Stromal cell of bone marrow (primary cell): ENCODE measurements around the gene FAM241B.

ENCODE experiments used
- DNase-seq: peaks from one replicate; pipeline ENCODE4 v3.0.0-alpha.2; 2012; ENCODE audit warnings: low read depth

Gene FAM241B

GRCh38 chr10:69649786-69650550 lies 19.9 kb downstream of the FAM241B start:
- DNase-seq = no peak

GRCh38 chr10:69650589-69651261 lies 20.7 kb downstream of the FAM241B start:
- no peak for DNase-seq

GRCh38 chr10:69651362-69651761 lies 21.3 kb downstream of the FAM241B start:
- DNase-seq = no peak

GRCh38 chr10:69652111-69652856 lies 22.2 kb downstream of the FAM241B start:
- no peak for DNase-seq

GRCh38 chr10:69652857-69653199 lies 22.8 kb downstream of the FAM241B start:
- no peak for DNase-seq

- no peak for DNase-seq
Observed at GRCh38 chr10:69653561-69653960, 23.5 kb downstream of the FAM241B start.

GRCh38 chr10:69655124-69655867 lies 25.2 kb downstream of the FAM241B start:
- no peak for DNase-seq

- DNase-seq = no peak
Observed at GRCh38 chr10:69655868-69656555, 26.0 kb downstream of the FAM241B start.

GRCh38 chr10:69656742-69657269 lies 26.8 kb downstream of the FAM241B start:
- no peak for DNase-seq

GRCh38 chr10:69657430-69657829 lies 27.4 kb downstream of the FAM241B start:
- DNase-seq = no peak

- DNase-seq = no peak
Observed at GRCh38 chr10:69657866-69658265, 27.8 kb downstream of the FAM241B start.

GRCh38 chr10:69659241-69660038 lies 29.4 kb downstream of the FAM241B start:
- no peak for DNase-seq

- no peak for DNase-seq
Observed at GRCh38 chr10:69660296-69660695, 30.2 kb downstream of the FAM241B start.

GRCh38 chr10:69661414-69662172 lies 31.5 kb downstream of the FAM241B start:
- no peak for DNase-seq

GRCh38 chr10:69662173-69662877 lies 32.3 kb downstream of the FAM241B start:
- no peak for DNase-seq

- no peak for DNase-seq
Observed at GRCh38 chr10:69662901-69663300, 32.9 kb downstream of the FAM241B start.

GRCh38 chr10:69663369-69663947 lies 33.4 kb downstream of the FAM241B start:
- DNase-seq = no peak

GRCh38 chr10:69665474-69666320 lies 35.6 kb downstream of the FAM241B start:
- DNase-seq = no peak
